Activated naive CD4-positive, alpha-beta T cell treated with anti-CD3 and anti-CD28 coated beads, Interleukin-2, amount 10 ng/mL, durations not matched to agents 7 days and 5 days (primary cell): ENCODE measurements around the gene GTF2A1L.

Experiments
- CTCF ChIA-PET: fragments of 350-600 bp; sonication (Branson Sonifier 250); formaldehyde crosslinking; loops from one replicate; lab custom pipeline; 2021; ENCODE audit warnings: antibody characterized with exemption; lab: Charles Lee
- DNase-seq: peaks from one replicate; pipeline ENCODE4 v3.0.0-alpha.2; 2020
- H3K27ac Mint-ChIP-seq: one replicate; pipeline ENCODE4 v1.8.0; 2021; ENCODE audit warnings: mild to moderate bottlenecking, moderate library complexity, mixed read lengths
- H3K27me3 Mint-ChIP-seq: one replicate; pipeline ENCODE4 v1.8.0; 2021; ENCODE audit warnings: mild to moderate bottlenecking, mixed read lengths
- H3K36me3 Mint-ChIP-seq: one replicate; pipeline ENCODE4 v1.8.0; 2021; ENCODE audit warnings: mixed read lengths
- H3K4me1 Mint-ChIP-seq: one replicate; pipeline ENCODE4 v1.8.0; 2021; ENCODE audit warnings: mixed read lengths
- H3K4me3 Mint-ChIP-seq: one replicate; pipeline ENCODE4 v1.8.0; 2021; ENCODE audit warnings: mild to moderate bottlenecking, moderate library complexity, mixed read lengths
- H3K9me3 Mint-ChIP-seq: one replicate; pipeline ENCODE4 v1.8.0; 2021; ENCODE audit warnings: mixed read lengths

Gene GTF2A1L, protein sequence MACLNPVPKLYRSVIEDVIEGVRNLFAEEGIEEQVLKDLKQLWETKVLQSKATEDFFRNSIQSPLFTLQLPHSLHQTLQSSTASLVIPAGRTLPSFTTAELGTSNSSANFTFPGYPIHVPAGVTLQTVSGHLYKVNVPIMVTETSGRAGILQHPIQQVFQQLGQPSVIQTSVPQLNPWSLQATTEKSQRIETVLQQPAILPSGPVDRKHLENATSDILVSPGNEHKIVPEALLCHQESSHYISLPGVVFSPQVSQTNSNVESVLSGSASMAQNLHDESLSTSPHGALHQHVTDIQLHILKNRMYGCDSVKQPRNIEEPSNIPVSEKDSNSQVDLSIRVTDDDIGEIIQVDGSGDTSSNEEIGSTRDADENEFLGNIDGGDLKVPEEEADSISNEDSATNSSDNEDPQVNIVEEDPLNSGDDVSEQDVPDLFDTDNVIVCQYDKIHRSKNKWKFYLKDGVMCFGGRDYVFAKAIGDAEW

DNA sequence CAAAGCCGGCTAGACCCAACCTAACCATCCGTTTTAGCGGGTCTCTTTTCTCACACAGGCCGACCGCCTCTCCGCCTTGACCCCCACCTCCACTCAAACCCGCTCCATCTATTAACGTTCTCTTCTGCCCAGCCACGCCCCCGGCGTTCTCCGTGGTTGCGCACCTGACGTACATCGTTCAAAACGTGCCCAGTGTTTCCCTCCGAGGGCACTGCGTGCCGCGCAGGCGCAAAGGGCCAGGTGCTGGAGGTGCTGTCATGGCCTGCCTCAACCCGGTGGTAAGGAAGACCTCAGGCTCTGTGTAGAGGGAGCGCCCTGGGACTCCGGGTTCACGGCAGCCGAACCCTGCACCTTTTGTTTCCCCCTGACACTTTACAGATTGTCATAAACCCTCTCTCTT, at the start of gene GTF2A1L:
Gene GTF2A1L, plus strand, starts transcription at position 239 of the 400 bp plus-strand sequence. Its CDS starts 19 bp downstream, at position 258.
- no peaks in the 10 kb centered on the region for H3K27me3 Mint-ChIP-seq
- CTCF ChIA-PET: no interaction called here
- no peak within 1 kb of the TSS for H3K27ac Mint-ChIP-seq
- H3K9me3 Mint-ChIP-seq: peaks cover 4% of the 10 kb centered on the region
- H3K4me1 Mint-ChIP-seq: no peaks in the 10 kb centered on the region
- H3K36me3 Mint-ChIP-seq: no peaks in the 10 kb centered on the region
- DNase-seq: no peak
- H3K4me3 Mint-ChIP-seq: no peak within 1 kb of the TSS

DNA sequence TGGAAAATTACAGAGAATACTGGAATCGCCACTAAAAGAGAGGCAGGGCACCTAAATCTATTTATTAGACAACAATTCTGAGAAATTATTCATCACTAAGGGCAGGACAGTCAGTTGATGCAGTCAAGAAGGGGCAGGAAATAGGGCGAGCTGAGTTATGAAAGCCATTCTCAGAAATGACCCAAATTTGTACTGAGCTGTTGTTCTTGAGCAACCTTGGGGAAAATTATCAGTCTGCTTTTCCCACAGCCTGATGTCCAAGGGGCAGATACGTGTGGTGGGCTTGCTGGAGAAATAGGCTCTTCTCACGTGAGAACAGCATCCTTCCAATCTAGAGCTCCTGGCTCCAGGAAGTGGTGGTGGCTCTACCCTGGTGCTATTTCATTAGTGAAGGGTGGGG, 49.1 kb upstream of the GTF2A1L start:
- CTCF ChIA-PET: interaction anchor here (0.8 kb wide), 1 partner anchor 22 kb away, joined by 5 read pairs; no protein-coding TSS in a partner anchor
- H3K4me3 Mint-ChIP-seq: no peak overlapping the region
- no peaks in the 10 kb centered on the region for H3K36me3 Mint-ChIP-seq
- no peaks in the 10 kb centered on the region for H3K4me1 Mint-ChIP-seq
- no peaks in the 10 kb centered on the region for H3K9me3 Mint-ChIP-seq
- H3K27ac Mint-ChIP-seq: no peak overlapping the region
- no peak for DNase-seq
- peaks cover under 1% of the 10 kb centered on the region for H3K27me3 Mint-ChIP-seq

DNA sequence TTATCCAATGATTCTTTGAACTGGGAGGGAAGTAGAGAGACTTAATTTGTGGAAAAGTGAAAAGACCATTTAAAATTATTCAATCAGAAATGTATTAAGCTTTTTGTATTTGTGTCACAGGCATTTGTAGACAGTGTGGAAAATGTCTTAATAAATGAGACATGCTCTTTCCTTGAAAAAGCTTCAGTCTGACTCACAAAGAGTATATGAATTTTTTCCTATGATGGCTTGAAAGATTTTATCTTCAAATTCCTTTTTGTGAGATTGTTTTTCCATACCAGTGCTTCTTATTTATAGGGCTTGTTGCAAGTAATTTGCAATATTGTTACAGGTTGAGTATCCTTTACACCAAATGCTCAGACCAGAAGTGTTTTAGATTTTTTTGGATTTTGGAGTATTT, 48.2 kb upstream of the GTF2A1L start:
- Mint-ChIP-seq H3K27ac (no peak overlapping the region), H3K4me1 (peaks cover under 1% of the 10 kb centered on the region), H3K4me3 (no peak overlapping the region), H3K9me3 (no peaks in the 10 kb centered on the region), H3K27me3 (no peaks in the 10 kb centered on the region), H3K36me3 (no peaks in the 10 kb centered on the region)
- CTCF ChIA-PET: interaction anchor here (1.0 kb wide), 1 partner anchor 19 kb away, joined by 3 read pairs; no protein-coding TSS in a partner anchor
- DNase-seq: no peak

DNA sequence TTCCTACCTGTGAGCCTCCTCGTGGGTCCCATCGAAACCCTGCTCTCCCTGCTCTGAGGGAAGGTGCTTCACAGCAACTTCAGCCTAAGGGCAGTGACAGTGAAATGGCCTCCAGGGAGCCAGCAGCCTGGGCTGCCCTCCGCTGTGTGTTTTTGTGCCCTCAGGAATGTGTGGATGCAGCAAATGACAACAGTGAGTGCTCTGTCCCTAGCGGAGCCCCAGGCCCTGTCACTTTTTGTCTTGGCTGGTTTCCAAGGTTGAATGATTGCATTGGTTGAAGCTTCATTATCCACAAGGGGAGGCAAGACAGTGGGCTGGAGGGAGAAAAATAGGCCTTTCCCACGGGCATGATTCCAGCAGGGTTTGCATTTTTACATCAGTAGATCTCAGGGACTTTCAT, 44.8 kb upstream of the GTF2A1L start:
- H3K27ac Mint-ChIP-seq: no peak overlapping the region
- CTCF ChIA-PET: no interaction called here
- H3K4me1 Mint-ChIP-seq: peaks cover 7% of the 10 kb centered on the region
- H3K27me3 Mint-ChIP-seq: no peaks in the 10 kb centered on the region
- no peaks in the 10 kb centered on the region for H3K36me3 Mint-ChIP-seq
- no peak overlapping the region for H3K4me3 Mint-ChIP-seq
- no peak for DNase-seq
- H3K9me3 Mint-ChIP-seq: no peaks in the 10 kb centered on the region

DNA sequence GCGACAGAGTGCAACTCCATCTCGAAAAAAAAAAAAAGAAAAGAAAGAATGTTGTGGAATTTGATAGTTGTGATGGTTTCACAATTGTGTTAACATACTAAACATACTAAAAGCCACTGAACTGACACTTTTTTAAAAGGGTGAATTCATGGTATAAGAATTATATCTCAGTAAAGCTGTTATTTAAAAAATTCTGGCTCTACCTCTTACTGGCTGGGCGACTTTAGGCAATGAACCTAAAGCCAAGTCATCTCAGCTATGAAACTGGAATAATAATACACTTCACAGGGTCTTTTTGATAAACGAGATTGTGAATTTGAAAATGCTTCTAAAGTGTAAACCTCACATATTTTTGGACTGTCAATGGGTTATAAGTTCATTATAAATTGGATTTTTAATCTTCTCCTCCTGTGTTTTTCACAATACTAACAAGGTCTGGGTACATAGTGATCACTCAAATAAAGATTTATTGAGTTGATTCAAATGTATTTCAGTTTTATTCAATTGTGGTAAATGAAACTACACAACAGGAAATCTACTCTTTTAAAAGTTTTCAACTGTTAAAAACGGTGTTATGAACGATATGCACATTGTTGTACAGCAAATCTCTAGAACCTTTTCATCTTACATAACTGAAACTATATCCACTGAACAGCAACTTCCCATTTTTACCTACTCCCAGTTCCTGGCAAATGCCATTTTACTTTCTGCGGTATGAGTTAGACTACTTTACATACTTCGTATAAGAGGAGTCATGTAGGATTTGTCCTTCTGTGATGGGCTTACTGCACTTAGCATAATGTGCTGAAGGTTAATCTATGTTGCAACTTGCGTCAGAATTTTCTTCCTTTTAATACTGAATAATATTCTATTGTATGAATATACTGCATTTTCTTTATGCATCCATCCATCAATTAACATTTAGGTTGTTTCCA, 43.0 kb upstream of the GTF2A1L start:
- Mint-ChIP-seq H3K36me3 (no peaks in the 10 kb centered on the region), H3K4me1 (peaks cover 7% of the 10 kb centered on the region), H3K27me3 (no peaks in the 10 kb centered on the region), H3K9me3 (no peaks in the 10 kb centered on the region), H3K4me3 (no peak overlapping the region), H3K27ac (no peak overlapping the region)
- CTCF ChIA-PET: no interaction called here
- DNase-seq: no peak

DNA sequence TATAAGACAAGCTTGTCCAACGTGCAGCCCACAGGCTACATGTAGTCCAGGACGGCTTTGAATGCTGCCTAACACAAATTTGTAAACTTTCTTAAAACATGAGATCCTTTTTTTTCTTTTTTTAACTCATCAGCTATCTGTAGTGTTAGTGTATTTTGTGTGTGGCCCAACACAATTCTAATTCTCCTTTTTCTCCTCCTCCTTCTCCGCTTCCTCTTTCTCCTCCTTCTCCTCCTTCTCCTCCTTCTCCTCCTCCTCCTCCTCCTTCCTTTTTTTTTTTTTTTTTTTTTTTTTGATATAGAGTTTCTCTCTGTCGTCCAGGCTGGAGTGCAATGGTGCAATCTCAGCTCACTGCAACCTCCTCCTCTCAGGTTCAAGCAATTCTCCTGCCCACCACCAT, 39.3 kb upstream of the GTF2A1L start:
- no peaks in the 10 kb centered on the region for H3K36me3 Mint-ChIP-seq
- CTCF ChIA-PET: no interaction called here
- peaks cover 7% of the 10 kb centered on the region for H3K4me1 Mint-ChIP-seq
- no peaks in the 10 kb centered on the region for H3K9me3 Mint-ChIP-seq
- peaks cover 4% of the 10 kb centered on the region for H3K27me3 Mint-ChIP-seq
- no peak overlapping the region for H3K4me3 Mint-ChIP-seq
- no peak for DNase-seq
- no peak overlapping the region for H3K27ac Mint-ChIP-seq

DNA sequence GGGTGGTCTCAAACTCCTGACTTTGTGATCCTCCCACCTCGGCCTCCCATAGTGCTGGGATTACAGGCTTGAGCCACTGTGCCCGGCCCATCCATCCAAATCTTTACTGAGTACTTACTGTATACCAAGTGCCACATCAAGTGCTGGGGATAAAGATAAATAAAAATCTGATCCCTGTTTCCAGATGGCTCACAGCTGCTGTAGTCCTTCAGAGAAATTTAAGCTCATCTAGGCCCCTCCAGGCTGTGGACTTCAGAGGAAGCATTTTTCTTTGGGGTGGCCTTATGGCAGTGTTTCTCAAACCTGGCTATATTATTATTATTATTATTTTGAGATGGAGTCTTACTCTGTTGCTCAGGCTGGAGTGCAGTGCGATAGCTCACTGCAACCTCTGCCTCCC, 33.7 kb upstream of the GTF2A1L start:
- Mint-ChIP-seq H3K36me3 (no peaks in the 10 kb centered on the region), H3K4me1 (peaks cover 2% of the 10 kb centered on the region), H3K9me3 (no peaks in the 10 kb centered on the region), H3K27me3 (peaks cover 8% of the 10 kb centered on the region), H3K4me3 (no peak overlapping the region), H3K27ac (no peak overlapping the region)
- DNase-seq: no peak
- CTCF ChIA-PET: no interaction called here

DNA sequence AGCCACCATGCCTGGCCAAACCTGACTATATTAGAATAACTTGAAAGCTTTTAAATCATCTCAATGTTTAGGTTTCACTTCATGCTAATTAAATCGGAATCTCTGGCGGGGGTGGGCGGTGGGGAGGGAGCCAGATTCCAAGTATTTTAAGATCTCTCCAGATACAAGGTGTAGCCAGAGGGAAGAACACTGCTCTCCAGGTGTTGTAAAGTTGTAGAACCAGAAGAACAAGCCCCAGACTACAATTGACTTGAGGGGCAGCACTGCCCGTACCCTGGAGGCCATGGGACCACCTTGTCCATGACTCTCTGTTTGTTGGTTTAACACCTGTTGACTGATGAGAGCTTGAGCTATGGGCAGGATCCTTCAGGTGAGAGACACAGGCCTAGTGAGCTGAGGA, 33.1 kb upstream of the GTF2A1L start:
- CTCF ChIA-PET: no interaction called here
- Mint-ChIP-seq H3K36me3 (no peaks in the 10 kb centered on the region), H3K27ac (no peak overlapping the region), H3K4me1 (peaks cover 5% of the 10 kb centered on the region), H3K27me3 (peaks cover 9% of the 10 kb centered on the region), H3K9me3 (no peaks in the 10 kb centered on the region), H3K4me3 (no peak overlapping the region)
- no peak for DNase-seq

DNA sequence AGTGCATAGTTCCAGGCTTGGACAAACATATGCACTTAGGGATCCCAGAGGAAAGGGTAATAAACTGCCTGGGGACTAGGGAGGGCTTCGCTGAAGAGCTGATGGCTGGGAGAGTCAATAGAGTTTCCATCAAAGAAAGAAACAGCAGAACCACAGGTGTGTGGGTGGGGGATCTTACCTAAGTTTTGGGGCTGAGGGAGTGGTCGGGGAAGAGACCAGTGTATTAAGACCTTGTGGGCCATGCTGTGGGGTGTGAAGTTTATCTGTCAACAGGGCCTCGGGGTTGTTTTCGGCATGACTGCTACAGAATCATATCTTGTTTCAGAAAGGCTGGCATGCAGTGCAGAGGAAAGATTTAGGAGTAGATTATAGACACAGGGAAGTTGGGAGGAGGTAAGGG, 31.2 kb upstream of the GTF2A1L start:
- no peak overlapping the region for H3K4me3 Mint-ChIP-seq
- CTCF ChIA-PET: no interaction called here
- H3K27ac Mint-ChIP-seq: no peak overlapping the region

DNA sequence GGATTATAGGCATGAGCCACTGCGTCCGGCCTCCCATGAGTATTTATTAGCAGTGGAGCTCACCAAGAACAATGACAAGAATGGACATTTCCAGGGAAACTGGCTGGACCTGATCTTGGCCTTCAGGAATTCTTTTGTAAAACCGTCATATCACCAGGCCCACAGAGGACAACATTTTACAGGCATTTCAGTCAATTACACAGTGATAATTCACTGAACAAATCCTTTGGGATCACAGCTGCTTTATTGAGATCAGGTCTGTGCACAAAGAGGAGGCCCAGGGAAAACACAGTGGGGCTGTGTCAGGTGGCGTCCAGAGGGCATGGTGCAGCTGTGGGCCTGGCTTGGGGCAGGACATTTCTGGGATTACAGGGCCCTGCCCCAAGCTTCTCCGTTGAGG, 30.1 kb upstream of the GTF2A1L start:
- H3K9me3 Mint-ChIP-seq: no peaks in the 10 kb centered on the region
- CTCF ChIA-PET: interaction anchor here (1.2 to 1.5 kb wide), 2 partner anchors 13 to 138 kb away, joined by 3 to 5 read pairs; no protein-coding TSS in a partner anchor

More for the DNA sequence above, 31.2 kb upstream of the GTF2A1L start:
- peaks cover 8% of the 10 kb centered on the region for H3K27me3 Mint-ChIP-seq
- DNase-seq: no peak
- H3K9me3 Mint-ChIP-seq: no peaks in the 10 kb centered on the region
- H3K36me3 Mint-ChIP-seq: no peaks in the 10 kb centered on the region
- H3K4me1 Mint-ChIP-seq: peaks cover 5% of the 10 kb centered on the region

DNA sequence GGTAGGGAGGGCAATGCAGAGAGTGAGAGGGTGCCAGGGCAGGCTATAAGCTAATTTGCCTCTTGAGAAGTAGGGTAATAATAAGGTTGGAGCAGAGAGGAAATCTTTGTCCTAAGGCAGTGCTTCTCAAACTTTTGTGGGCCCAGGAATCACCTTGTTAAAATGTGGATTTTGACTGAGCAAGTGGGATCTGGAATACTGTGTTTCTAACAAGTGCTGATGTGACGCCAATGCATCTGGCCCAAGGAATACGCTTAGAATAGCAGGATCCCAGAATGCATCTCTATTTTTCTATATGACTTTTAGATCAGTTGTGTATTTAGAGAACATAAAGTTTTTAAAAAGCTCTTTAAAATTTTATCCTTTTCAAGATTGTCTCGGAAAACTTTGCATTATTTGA, 29.7 kb upstream of the GTF2A1L start:
- H3K27me3 Mint-ChIP-seq: peaks cover 5% of the 10 kb centered on the region
- peaks cover 5% of the 10 kb centered on the region for H3K4me1 Mint-ChIP-seq
- no peak overlapping the region for H3K27ac Mint-ChIP-seq
- H3K4me3 Mint-ChIP-seq: no peak overlapping the region
- no peak for DNase-seq
- H3K36me3 Mint-ChIP-seq: no peaks in the 10 kb centered on the region
- H3K9me3 Mint-ChIP-seq: no peaks in the 10 kb centered on the region
- CTCF ChIA-PET: interaction anchor here (0.8 to 1.5 kb wide), 4 partner anchors 12 to 681 kb away, joined by 3 to 5 read pairs (median 3); no protein-coding TSS in a partner anchor

More for the DNA sequence above, 30.1 kb upstream of the GTF2A1L start:
- Mint-ChIP-seq H3K36me3 (no peaks in the 10 kb centered on the region), H3K4me1 (peaks cover 5% of the 10 kb centered on the region), H3K27ac (no peak overlapping the region), H3K4me3 (no peak overlapping the region), H3K27me3 (peaks cover 5% of the 10 kb centered on the region)
- no peak for DNase-seq

DNA sequence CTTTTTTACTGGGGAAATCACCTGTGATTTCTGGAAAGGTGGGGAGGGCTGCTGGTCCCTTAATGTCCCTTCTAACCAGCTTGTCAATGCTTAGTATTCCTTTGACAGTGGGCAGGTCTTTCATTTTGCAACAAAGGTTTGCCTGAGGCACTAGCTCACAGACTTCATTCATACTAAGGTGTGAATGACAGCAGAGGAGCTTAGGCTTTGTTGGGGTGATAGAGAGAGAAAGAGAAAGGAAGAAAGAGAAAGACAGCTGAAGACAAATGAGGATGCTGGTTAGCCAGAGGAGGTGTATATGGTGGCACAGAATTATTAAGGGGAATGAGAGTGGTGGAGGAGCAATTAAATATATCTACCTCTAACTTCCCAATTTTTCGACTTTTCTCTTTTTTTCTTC, 28.9 kb upstream of the GTF2A1L start:
- CTCF ChIA-PET: interaction anchor here (0.8 to 1.5 kb wide), 4 partner anchors 11 to 682 kb away, joined by 3 to 5 read pairs (median 3); no protein-coding TSS in a partner anchor
- Mint-ChIP-seq H3K27me3 (peaks cover 5% of the 10 kb centered on the region), H3K4me1 (peaks cover 5% of the 10 kb centered on the region), H3K9me3 (no peaks in the 10 kb centered on the region), H3K36me3 (no peaks in the 10 kb centered on the region), H3K4me3 (no peak overlapping the region), H3K27ac (no peak overlapping the region)
- DNase-seq: no peak

DNA sequence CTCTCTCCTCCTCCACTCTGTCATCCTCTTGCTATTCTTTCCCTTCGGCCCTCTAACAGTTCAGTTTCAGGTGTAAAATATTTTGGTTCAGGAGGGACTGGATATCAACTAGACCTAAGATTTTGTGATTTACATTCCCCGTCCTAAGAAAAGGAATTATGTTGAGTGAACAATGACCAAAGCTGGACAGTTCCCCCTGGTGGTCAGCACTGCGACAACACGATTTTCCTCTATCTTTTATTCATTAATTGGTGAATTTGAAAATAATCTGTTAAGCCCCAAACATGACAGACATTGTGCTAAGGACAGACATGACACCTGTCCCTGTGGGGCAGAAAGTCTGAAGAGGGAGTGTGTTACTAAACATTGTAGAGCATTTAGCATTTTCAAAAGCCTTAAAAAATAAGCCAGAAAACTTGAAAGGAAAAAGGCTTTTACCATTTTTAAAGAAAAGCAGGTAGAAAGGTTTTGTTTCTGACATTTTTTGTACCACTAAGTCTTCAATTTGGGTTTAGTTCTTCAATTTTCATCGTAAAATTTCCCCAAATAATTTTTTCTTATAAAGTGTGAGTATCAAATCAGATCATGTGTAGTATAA, 28.4 kb upstream of the GTF2A1L start:
- no peak overlapping the region for H3K27ac Mint-ChIP-seq
- H3K36me3 Mint-ChIP-seq: no peaks in the 10 kb centered on the region
- H3K27me3 Mint-ChIP-seq: peaks cover 5% of the 10 kb centered on the region
- H3K9me3 Mint-ChIP-seq: no peaks in the 10 kb centered on the region
- DNase-seq: no peak
- CTCF ChIA-PET: interaction anchor here (1.0 to 1.2 kb wide), 2 partner anchors 20 to 484 kb away, joined by 3 read pairs; no protein-coding TSS in a partner anchor
- no peak overlapping the region for H3K4me3 Mint-ChIP-seq
- peaks cover 5% of the 10 kb centered on the region for H3K4me1 Mint-ChIP-seq

DNA sequence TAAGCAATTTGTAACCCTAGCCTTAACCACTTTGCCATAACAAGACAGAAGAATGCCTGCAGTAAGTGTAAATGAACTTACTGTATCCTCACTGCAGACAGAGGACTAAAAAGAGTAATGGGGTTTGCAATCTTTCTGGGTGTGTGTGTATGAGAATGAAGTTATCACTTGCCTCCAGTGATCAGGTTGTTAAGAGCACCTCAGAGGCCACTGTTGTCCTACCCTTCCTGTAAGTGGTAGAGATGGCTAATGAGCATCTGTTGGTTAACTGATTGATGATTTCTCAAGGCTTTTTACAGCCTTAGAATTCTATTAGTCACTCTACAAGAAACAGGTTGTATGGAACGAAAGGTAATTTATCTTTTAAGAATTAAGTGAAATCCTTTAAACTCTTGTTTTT, 27.6 kb upstream of the GTF2A1L start:
- no peak overlapping the region for H3K4me3 Mint-ChIP-seq
- no peak for DNase-seq
- no peak overlapping the region for H3K27ac Mint-ChIP-seq
- H3K9me3 Mint-ChIP-seq: no peaks in the 10 kb centered on the region
- H3K36me3 Mint-ChIP-seq: no peaks in the 10 kb centered on the region
- peaks cover 8% of the 10 kb centered on the region for H3K27me3 Mint-ChIP-seq
- CTCF ChIA-PET: no interaction called here
- peaks cover 5% of the 10 kb centered on the region for H3K4me1 Mint-ChIP-seq
